Mucosa of descending colon (tissue), 3 donors: ENCODE measurements around the gene FUT3. TPM values are rescaled to one million over a fixed set of nuclear protein-coding genes. Genes with fewer than 3 reads are reported as not detected.

Source experiments
- ATAC-seq: fragments of 200-7000 bp; cut with Tn5 transposase; one replicate; pipeline ENCODE4 v1.9.1; 2020; ENCODE audit warnings: mild to moderate bottlenecking, moderate library complexity
- DNase-seq, 3 donors: peaks; one replicate each; pipeline ENCODE4 v3.0.0-alpha.2; 2020
- H3K36me3 ChIP-seq: fragments of 200-600 bp; one replicate; pipeline ENCODE4 v1.8.0; 2021; ENCODE audit warnings: low read depth, mild to moderate bottlenecking
- H3K4me1 ChIP-seq: fragments of 200-600 bp; one replicate; pipeline ENCODE4 v1.8.0; 2021; ENCODE audit warnings: low read depth, mild to moderate bottlenecking
- H3K4me3 ChIP-seq: fragments of 200-600 bp; one replicate; pipeline ENCODE4 v1.8.0; 2021; ENCODE audit warnings: mild to moderate bottlenecking
- H3K9me3 ChIP-seq: fragments of 200-600 bp; one replicate; pipeline ENCODE4 v1.8.0; 2021; ENCODE audit warnings: mild to moderate bottlenecking
- CTCF ChIP-seq: fragments of 200-600 bp; IDR thresholded peaks from one replicate; pipeline ENCODE4 v1.8.0; 2022; ENCODE audit warnings: antibody characterized with exemption, mild to moderate bottlenecking
- intact Hi-C, 2 donors: fragments of 100-400 bp; cut with DNase I in 1 of 2; cut with micrococcal nuclease in 1 of 2; formaldehyde crosslinking; loops; one replicate each; pipeline versions ENCODE4 v1.11.0 to v1.11.1; 2022; cut with DNase I, micrococcal nuclease
- long read RNA-seq, 2 donors: library from polyadenylated mRNA; unstranded; transcript quantifications; one replicate each; pipeline ENCODE4 v2.0.0, GENCODE V29; 2019 to 2021
- total RNA-seq, 3 donors: library from RNA; stranded (reverse); fragmentation: NEBNext Ultra II Directional in 2 of 3; extraction: Animal tissue kit (Norgen Biotek cat#: 25700) in 2 of 3; gene quantifications; one replicate each; pipeline versions ENCODE4 v1.2.1 to v1.2.4, GENCODE V29; 2021 to 2023
- donor health status: DM: no; HTN: no; CAD: no; lungs with moderate emphysema.
- donor health status: DM: no; HTN: no; CAD: no.
- donor health status: DM: no; HTN: yes; CAD: no.

FUT3 gene
- total RNA-seq, result 100 to 1,000 TPM; 128 to 276 (median 215) TPM
- long read RNA-seq, donor 1, transcript FUT3-208 (3 exons, 567 nt), result minor isoform, 12 of 158 reads
- long read RNA-seq, donor 1, transcript FUT3-207 (3 exons, 2,239 nt), result major isoform, 61 of 158 reads
- long read RNA-seq, donor 1, transcript FUT3-202 (2 exons, 2,022 nt), result minor isoform, 9 of 158 reads
- long read RNA-seq, donor 1, transcript FUT3-209 (3 exons, 2,182 nt), result minor isoform, 28 of 158 reads
- long read RNA-seq, donor 1, partial matches to known transcripts, result 0 of 158 reads
- long read RNA-seq, donor 1, other reads (novel, unspliced or antisense), result 38 of 158 reads
- long read RNA-seq, donor 2, transcript FUT3-202 (2 exons, 2,022 nt), result minor isoform, 15 of 157 reads
- long read RNA-seq, donor 2, transcript FUT3-207 (3 exons, 2,239 nt), result major isoform, 66 of 157 reads
- long read RNA-seq, donor 2, transcript FUT3-203 (2 exons, 754 nt), result minor isoform, 9 of 157 reads
- long read RNA-seq, donor 2, transcript FUT3-209 (3 exons, 2,182 nt), result minor isoform, 27 of 157 reads
- long read RNA-seq, donor 2, partial matches to known transcripts, result 0 of 157 reads
- long read RNA-seq, donor 2, other reads (novel, unspliced or antisense), result 32 of 157 reads

- intact Hi-C loops, result no loop called here
- ATAC-seq, result peak; percentile 87
Measured at GRCh38 chr19:5851302-5851701, at the start of gene FUT3. Gene FUT3, minus strand, starts transcription at chr19:5851449.

GRCh38 chr19:5900976-5901375, 49.7 kb upstream of the FUT3 start:
- intact Hi-C loops, result no loop called here
- TF ChIP-seq CTCF, result no peak
- DNase-seq (no peak), ATAC-seq (no peak)
- Histone ChIP-seq H3K4me3 (no peak overlapping the region), H3K4me1 (peaks cover 31% of the 10 kb centered on the region), H3K9me3 (no peaks in the 10 kb centered on the region), H3K36me3 (peaks cover 6% of the 10 kb centered on the region)

More at GRCh38 chr19:5851302-5851701, at the start of gene FUT3:
- Histone ChIP-seq H3K4me1 (no peaks in the 10 kb centered on the region), H3K9me3 (no peaks in the 10 kb centered on the region), H3K36me3 (no peaks in the 10 kb centered on the region), H3K4me3 (peak within 1 kb of the TSS; percentile 40)
- DNase-seq, result peak; percentile 79 to 85 (median 85)
- TF ChIP-seq CTCF, result no peak

- DNase-seq, result no peak
- ATAC-seq, result no peak
- peaks cover 6% of the 10 kb centered on the region for H3K36me3 ChIP-seq
- TF ChIP-seq CTCF, result no peak
- no peaks in the 10 kb centered on the region for H3K9me3 ChIP-seq
- H3K4me1 ChIP-seq, result peaks cover 21% of the 10 kb centered on the region
- no peak overlapping the region for H3K4me3 ChIP-seq
- intact Hi-C loops, result loop anchor here in 1 of 2 donors (10.0 kb wide), 1 partner anchor 85 kb away; no protein-coding TSS in a partner anchor
Measured at GRCh38 chr19:5899728-5900526, 48.7 kb upstream of the FUT3 start.

GRCh38 chr19:5897189-5897969, 46.1 kb upstream of the FUT3 start:
- no peak overlapping the region for H3K4me3 ChIP-seq
- intact Hi-C loops, result loop anchor here in 1 of 2 donors (10.0 kb wide), 1 partner anchor 83 kb away; no protein-coding TSS in a partner anchor
- no peaks in the 10 kb centered on the region for H3K9me3 ChIP-seq
- DNase-seq (no peak), ATAC-seq (no peak)
- no peaks in the 10 kb centered on the region for H3K36me3 ChIP-seq
- peaks cover 5% of the 10 kb centered on the region for H3K4me1 ChIP-seq
- TF ChIP-seq CTCF, result no peak
